ENCODE measurements around the gene P2RY2.
"Not testable (repeated sequence)": the region's sequence is repeated elsewhere in the genome, so short reads cannot be mapped to it uniquely, and the experiment has no call there.

The P2RY2 gene

DNA sequence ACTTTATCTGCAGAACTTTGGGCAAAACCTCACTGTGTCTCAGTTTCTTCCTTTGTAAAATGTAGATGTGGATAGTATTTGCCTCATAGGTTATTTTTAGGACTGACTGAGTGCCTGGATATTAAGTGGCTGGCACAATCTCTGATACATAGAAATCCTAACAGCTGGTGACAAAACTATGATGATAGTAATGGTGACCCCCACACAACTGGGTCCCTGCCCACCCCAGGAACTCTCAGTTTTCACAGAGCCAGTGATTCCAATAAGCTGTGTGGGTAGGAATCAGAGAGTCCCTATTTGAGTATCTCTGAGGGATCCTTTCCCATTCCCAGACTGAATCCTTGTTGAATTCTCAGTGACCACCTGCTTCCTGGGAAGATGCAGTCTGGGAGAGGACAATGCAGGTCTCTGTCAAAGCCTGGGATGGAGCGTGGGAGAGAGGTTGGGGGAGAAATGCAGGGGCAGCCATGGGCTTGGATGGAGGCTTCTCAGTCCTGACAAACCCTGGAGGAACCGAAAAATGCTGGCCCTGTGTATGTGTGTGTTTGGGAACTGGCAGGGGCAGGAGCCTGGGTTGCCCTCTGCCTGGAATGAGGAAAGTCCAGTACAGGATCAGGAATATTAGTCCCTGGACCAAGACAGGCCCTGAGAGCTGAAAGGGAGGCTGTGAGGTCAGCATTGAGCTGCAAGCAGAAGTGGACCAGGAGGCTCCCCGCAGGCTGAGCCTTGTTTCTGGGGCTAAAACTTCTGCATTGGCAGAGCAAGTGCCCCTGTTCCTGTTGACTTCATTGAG is 48.0 kb downstream of the P2RY2 start:
- DNase-seq: no peak

DNA sequence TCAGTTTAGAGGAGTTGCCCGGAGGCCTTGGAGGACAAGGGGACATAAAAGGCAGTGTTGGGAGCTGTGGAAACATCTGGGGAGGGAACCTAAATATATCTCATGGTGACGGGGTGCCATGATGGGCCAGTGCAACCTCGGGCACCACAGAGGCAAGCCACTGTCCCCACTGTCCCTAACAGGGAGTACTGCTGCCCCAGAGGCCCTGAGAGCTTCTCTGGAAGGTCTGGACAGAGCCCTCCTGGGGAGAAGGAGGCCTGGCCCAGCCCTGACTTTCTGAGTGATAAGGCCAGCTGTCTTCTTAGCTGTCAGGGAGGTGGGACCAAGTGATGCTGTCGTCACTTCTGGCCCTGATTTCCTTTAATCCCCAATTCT is 48.6 kb downstream of the P2RY2 start:
- DNase-seq: no peak

GRCh38 chr11:73267122-73267846 is 49.2 kb downstream of the P2RY2 start:
- DNase-seq: no peak

- no peak for DNase-seq
Measured at GRCh38 chr11:73267906-73268540, 49.9 kb downstream of the P2RY2 start.

GRCh38 chr11:73268671-73269271 is 50.7 kb downstream of the P2RY2 start:
- DNase-seq: no peak

GRCh38 chr11:73269459-73270015 is 51.5 kb downstream of the P2RY2 start:
- DNase-seq: no peak

DNA sequence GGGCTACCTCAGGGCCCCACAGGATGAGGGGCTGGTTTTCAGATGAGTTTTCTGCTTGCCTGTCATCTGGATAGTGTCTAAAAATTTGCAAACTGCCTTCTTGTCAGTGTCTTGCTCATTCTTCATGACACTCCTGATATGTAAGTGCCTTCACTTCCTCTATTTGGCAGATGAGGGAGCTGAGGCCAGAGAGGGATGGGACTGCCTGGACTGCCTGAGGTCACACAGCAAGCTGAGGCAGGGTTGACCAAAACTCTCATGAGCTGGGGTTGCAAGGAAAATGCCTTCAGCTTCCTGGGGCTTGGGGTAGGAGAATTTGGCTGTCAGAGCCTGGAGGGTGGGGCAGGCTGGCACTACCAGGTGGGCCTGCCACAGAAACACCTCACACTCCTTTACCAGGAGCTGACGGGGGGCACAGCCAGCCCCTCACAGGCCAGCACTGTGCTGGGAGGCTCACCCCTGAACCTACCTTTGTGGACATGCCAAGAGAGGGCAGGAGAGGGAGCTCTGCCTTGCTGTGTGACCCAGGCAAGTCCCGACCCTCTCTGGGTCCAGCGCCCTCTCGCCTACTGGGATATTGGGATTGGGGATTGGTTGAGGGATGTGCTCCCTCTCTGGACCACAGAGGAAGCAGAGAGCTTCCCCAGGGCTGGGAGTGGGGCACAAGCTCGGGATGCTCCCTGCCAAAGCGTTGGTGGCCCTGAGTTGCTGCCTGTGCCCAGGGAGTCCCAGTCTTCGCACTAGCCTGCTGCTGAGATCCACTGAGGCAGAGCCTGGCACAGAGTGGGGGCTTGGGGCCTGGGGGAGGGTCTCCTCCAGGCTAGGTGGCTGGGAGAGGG is 52.2 kb downstream of the P2RY2 start:
- no peak for DNase-seq

DNA sequence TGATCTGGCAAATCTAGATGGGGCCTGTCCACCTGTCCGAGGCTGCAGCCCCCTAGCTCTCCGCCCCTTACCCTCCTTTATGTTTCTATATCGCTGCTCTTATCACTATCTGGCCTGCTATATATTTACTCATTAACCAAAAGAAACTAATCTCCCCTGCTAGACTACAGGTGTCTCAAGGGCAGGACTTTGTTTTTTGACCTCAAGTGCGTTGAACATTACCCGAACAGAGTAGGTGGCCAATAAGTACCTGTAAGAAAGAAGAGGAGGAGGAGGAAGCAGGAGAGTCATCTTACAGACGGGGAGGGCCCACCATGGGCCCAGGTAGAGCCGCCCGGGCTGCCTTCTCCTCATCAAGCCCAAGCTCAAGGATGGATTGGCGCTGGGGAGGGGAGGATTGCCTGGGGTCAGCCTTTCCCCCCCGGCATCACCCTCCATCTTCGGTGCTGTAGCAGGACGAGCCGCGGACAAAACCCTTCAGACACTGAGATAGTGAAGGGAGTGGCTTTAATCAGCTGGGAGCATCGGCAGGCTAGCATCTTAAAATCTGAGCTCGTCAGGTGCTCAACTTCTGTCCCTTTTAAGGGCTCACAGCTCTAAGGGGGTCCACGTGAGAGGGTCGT is 52.9 kb downstream of the P2RY2 start:
- DNase-seq: no peak

DNA sequence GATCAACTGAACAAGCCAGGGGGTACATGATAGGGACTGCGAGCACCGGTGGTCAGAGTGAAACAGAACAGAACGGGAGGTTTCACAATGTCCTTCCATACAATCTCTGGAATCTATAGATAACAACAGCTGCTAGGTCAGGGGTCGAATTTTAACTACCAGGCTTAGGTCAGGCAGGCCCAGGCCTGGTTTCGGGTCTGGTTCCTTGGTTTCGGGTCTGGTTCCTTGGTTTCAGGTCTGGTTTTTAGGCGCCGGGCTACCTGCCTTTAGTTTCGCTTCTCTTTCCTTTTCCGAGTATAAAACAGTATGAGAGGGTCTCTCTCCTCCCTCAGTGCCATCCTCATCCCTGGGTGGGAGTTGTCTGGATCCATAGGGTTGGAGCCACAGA is 53.4 kb downstream of the P2RY2 start:
- not testable (repeated sequence) for DNase-seq

DNA sequence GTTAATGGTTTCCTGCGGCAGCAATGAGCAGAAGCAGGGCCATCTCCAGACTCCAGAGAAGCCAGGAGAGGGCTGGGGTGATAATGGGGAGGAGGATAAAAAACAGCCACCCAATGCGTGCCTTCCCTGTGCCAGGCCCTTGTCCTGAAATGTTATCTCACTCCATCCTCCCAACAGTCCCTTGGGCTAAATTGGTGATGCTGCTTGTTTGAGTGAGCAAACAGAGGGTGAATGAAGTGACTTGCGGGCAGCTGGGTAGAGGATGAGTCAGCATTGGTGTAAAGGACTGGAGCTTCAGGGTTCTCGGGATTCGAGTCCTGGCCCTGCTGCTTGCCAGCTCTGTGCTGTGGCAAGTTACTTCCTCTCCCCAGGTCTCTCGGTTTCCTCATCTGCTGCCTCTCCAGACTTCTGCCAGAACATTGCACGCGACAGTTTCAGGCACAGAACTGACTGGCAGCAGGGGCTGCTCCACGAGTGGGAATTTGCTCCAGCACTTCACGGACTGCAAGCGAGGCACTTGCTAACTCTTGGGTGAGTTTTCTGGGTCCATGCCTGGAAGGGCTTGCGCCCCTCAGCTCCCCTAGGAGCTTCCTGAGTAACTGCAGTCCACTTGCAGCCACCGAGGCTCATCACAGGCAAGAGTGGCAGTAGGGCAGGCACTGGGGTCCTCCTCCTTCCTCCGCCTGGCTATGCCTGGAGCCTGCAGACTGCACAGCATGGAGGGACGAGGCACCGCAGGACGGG is 54.0 kb downstream of the P2RY2 start, which contains the start of gene P2RY6:
Gene P2RY6, plus strand, starts transcription at position 403 of the 744 bp plus-strand sequence. CDS start 24,181 bp downstream, outside the sequence.
- DNase-seq: peak in 1 of 56 donors; percentile 16

GRCh38 chr11:73272680-73273038 is 54.6 kb downstream of the P2RY2 start:
- no peak for DNase-seq

DNA sequence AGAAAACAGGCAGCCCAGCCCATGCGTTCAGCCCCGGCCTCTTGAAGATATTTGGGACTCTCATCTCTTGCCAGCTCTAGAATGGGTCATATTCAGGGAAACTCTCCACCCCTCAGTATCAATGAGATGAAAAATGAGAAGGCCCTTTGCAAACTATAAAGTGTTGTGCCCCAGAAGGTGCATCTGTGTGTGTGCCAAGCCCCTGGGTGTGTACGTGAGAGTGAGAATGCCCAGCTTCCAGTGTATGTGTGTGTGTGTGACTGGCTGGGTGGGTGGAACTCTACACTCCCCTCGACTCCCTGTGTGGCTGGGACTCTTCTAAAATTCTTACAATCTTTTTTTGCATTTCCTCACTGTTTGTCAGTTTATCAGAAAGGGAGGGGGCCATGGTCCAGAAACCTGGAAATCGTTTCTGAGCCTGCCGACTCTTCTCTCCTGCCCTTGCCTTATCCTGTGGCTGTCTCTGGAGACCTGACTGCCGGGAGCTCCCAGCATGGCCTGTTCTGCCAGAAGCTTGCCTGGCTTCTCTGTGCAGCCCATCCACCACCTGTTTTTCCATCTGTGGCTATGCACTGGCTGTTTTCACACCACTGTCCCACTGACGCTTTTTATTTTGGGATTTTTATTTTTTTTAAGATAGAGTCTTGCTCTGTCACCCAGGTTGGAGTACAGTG is 55.3 kb downstream of the P2RY2 start:
- DNase-seq: no peak

DNA sequence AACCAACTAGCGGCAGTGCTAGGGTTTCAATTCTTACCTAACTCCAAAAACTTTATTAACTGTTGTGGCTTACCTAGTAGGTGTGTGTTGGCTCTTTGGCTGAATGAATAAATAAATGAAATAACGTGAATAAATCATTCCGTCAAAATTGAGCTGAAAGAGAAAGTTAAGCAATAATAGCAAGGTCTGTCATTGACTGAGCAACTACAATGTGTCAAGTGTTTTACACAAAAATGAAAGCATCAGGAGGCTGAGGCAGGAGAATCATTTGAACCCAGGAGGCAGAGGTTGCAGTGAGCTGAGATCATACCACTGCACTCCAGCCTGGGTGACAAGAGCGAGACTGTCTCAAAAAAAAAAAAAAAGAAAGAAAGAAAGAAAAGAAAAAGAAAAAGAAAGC is 56.1 kb downstream of the P2RY2 start:
- DNase-seq: not testable (repeated sequence)

GRCh38 chr11:73274722-73275380 is 56.8 kb downstream of the P2RY2 start:
- peak in 1 of 56 donors; percentile 30 for DNase-seq

DNA sequence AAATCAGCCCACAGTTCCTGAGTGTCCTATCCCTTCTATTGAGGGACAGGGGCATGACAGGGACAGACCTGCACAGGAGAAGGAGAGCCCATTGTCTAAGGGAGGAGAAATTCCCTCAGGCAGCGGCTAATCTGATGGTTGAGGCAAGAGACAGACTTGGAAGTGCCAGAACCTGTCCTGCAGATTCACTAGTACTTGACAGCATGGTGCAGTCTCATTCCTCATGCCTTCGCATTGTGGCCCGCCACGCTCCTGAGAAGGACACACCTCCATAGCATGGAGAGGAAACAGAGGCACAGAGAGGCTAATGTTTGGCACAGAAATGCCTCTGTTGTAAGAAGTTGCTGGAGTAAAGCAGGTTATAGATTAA is 57.3 kb downstream of the P2RY2 start:
- DNase-seq: no peak

GRCh38 chr11:73277467-73277866 is 59.4 kb downstream of the P2RY2 start:
- DNase-seq: no peak

GRCh38 chr11:73280626-73281025 is 62.5 kb downstream of the P2RY2 start:
- DNase-seq: peak in 1 of 56 donors; percentile 31

GRCh38 chr11:73281201-73281741 is 63.2 kb downstream of the P2RY2 start:
- DNase-seq: no peak

Measured in nucleus accumbens (tissue), 56 donors.